Thyroid gland (tissue), 4 donors: ENCODE data around the gene ARHGEF26.

Experiments
- CTCF ChIP-seq, 6 experiments: fragments of 200-600 bp in 3 of 6; fragments of 450-650 bp in 3 of 6; sonication (generic) in 3 of 6; IDR thresholded peaks; one replicate each; pipeline ENCODE4 v1.5.1; 2016 to 2019; ENCODE audit warnings: antibody characterized with exemption in 6 of 6, mild to moderate bottlenecking in 2 of 6, inconsistent platforms in 1 of 6, moderate library complexity in 1 of 6
- POLR2A ChIP-seq, 2 donors: fragments of 450-650 bp; IDR thresholded peaks; one replicate each; pipeline ENCODE4 v1.6.1; 2017; ENCODE audit warnings: antibody characterized with exemption in 2 of 2, mild to moderate bottlenecking in 2 of 2, moderate library complexity in 1 of 2

DNA sequence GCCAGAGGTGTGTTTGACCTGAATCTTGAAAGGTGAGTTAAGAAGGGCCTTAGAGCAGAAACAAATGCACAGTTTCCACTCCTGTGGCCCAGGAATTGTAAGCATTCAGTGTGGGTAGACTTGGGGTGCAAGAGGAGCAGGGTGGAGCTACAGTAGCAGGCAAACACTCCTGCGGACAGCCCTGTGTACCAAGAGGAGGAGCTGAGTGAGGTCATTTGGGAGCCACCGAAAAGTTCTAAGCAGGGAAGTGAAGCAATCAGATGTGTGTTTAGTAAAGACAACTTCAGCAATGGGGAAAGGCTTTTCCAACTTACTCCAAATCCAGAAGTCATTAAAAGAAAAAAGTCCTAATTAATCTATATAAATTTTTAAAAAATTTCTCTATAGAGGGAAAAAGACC lies 99.3 kb downstream of the ARHGEF26 start:
- no peak for TF ChIP-seq CTCF (IDR thresholded peaks at IDR 0.05)
- no peak for TF ChIP-seq POLR2A (IDR thresholded peaks at IDR 0.05)
